Left cardiac atrium (tissue), 4 donors: Measurements from ENCODE around the gene MS4A14. TPM values are rescaled to one million over a fixed set of nuclear protein-coding genes. Genes with fewer than 3 reads are reported as not detected.
"Not testable (repeated sequence)": the region's sequence is repeated elsewhere in the genome, so short reads cannot be mapped to it uniquely, and the experiment has no call there.

Experiments
- ATAC-seq, 2 donors: fragments of 200-7000 bp; cut with Tn5 transposase; one replicate each; pipeline ENCODE4 v1.9.1; 2020; ENCODE audit warnings: mild to moderate bottlenecking in 2 of 2, moderate library complexity in 2 of 2
- DNase-seq: peaks from one replicate; pipeline ENCODE4 v3.0.0-alpha.2; 2020
- intact Hi-C, 2 donors: fragments of 100-400 bp; cut with DNase I; formaldehyde crosslinking; loops; one replicate each; pipeline versions ENCODE4 v1.14.1 to v1.15.1; 2022 to 2023
- total RNA-seq, 2 donors: library from RNA; stranded (reverse); fragmentation: NEBNext Ultra II Directional; extraction: Animal tissue kit (Norgen Biotek cat#: 25700); gene quantifications; one replicate each; pipeline ENCODE4 v1.2.1, GENCODE V29; 2021
- donor health status: DM: no; HTN: yes; CAD: no.
- donor health status: DM: no; HTN: yes; CAD: no; lungs with severe emphysema.
- donor health status: DM: yes; HTN: yes; CAD: no.
- donor health status: Dilated cardiomyopathy.

The MS4A14 gene
- total RNA-seq, 2 donors from 2014 or later, result 1.4 to 1.5 TPM

DNA sequence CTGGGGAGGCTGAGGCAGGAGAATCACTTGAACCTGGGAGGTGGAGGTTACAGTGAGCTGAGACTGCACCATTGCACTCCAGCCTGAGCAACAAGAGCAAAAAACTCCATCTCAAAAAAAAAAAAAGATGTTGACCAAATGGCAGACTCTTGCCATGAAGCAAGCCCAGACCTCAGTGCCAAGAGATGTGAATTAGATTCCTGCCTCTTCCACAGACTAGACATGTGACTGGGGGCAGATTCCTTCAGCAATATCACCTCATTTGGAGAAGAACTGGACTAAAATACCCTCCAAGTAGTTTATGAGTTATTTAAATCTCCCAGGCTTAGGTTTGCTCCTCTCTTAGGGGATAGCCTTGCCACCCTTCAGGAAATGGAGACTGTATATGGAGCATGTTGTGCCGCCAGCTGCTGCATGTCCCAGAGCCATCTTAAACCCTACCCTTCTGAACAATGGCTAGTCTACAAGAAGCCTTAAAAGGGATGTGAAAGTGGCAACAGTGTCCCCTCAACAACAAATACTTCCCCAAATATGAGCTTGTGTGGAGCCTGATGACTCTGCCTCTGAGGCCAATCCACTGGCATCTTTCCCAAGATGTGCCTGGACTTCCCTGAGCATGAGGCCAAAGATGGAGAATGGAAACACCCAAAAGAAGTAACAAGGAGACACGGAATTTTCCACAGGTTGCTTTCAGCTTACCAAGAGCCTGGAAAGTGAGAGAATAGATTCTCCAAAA, 18.7 kb upstream of the MS4A14 start:
- peak; percentile 59 to 80 for ATAC-seq
- DNase-seq, result peak; percentile 41
- intact Hi-C loops, result no loop called here

DNA sequence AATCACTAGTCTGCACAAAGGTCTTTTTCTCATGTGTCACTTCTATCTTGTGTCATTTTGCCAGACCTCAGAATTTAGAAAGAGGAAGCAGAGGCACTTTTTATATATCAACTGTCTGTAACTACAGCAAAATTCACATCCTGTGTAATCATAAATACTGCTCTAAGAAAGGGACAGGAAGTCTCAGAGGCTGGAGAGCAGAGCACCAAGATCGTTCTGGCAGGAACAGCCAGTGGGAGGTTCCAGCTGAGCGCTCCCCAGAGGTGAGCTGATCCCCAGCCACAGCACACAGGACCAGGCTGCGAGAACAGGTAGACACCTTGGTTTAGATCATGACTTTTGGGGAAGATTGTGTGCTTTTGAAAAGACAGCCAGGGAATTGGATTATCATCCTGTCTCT, 17.9 kb upstream of the MS4A14 start, which contains the start of gene MS4A7:
MS4A7 (plus strand) TSS at position 179 of the 400 bp plus-strand sequence. CDS start 4,610 bp downstream, outside the sequence.
- peak; percentile 75 to 87 for ATAC-seq
- no peak for DNase-seq
- intact Hi-C loops, result no loop called here

DNA sequence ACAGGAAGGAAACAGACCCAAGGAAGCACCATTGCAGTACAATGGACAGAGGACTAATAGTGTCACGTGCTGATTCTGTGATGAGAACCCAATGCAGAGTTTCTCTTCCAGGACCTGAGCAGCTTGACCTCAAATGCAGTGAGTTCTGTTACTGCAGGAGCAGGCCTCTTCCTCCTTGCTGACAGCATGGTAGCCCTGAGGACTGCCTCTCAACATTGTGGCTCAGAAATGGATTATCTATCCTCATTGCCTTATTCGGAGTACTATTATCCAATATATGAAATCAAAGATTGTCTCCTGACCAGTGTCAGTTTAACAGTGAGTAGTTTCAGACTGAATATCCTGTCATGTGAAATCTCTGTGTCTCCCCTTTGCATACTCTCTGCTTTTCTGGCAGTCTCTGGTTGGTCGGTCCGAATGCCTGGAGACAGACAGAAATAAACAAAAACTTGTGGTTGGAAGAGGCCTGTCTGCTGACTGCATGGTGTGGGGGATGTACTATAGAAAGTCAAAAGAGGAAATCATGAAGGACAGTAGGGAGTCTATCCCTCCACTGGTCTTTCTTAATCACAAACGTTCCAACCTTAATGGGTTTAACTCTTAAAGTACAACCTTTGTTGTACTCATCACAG, 6.9 kb upstream of the MS4A14 start:
- DNase-seq (no peak), ATAC-seq (peak; percentile 27 to 88)
- intact Hi-C loops, result no loop called here

DNA sequence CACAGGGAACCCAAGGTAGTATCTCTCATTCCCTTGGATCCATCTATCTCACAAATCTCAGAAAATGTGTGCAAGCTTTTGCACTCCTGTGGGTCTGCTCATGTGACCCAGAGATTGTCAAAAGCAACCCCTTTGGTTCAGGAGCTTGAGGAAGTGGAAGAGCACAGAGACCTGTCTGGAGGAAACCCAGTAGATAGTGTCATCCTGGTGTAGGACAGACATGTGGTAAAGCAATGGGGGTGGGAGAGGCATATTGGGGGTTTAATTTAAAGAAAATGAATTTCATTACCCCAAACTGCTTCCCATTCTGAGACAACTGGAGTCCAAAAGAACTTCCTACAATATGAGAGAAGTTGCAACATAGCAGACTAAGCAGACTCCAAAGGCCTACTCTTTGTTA, 5.8 kb upstream of the MS4A14 start:
- intact Hi-C loops, result no loop called here
- no peak for DNase-seq
- ATAC-seq, result peak in 1 of 2 donors; percentile 14

DNA sequence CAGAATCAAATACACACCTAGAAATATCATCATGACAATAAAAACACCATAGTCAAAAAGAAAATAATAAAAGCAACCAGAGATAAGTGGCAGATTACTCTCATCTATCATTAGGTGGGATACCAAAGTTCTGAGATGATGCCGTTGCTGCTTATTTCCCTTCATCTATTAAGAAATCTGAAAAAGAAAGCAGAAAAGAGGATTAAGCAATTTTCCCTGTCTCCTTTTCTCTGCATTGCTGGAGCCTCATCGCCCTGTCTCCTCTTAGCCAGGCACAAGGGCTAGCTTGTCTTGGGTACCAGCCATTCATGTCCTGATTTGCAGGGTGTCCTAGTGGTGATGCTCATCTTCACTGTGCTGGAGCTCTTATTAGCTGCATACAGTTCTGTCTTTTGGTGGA, 3.9 kb upstream of the MS4A14 start:
- DNase-seq (no peak), ATAC-seq (no peak)
- intact Hi-C loops, result no loop called here

DNA sequence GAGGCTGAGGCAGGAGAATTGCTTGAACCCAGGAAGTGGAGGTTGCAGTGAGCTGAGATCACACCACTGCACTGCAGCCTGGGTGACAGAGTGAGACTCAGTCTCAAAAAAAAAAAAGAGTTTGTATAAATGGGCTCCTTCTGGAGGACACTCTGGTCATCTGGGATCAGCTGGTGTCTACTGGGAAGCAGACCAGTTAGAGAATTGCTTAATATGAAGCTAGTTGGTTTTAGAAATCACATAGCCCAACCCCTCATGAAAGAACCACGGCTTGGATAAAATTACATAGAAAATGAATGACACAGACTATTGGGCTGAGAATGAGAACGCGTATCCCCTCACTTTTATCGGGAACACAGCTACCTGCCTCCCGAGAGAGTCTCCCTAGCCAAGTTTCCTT, 3.2 kb upstream of the MS4A14 start:
- intact Hi-C loops, result no loop called here
- DNase-seq (no peak), ATAC-seq (no peak)

DNA sequence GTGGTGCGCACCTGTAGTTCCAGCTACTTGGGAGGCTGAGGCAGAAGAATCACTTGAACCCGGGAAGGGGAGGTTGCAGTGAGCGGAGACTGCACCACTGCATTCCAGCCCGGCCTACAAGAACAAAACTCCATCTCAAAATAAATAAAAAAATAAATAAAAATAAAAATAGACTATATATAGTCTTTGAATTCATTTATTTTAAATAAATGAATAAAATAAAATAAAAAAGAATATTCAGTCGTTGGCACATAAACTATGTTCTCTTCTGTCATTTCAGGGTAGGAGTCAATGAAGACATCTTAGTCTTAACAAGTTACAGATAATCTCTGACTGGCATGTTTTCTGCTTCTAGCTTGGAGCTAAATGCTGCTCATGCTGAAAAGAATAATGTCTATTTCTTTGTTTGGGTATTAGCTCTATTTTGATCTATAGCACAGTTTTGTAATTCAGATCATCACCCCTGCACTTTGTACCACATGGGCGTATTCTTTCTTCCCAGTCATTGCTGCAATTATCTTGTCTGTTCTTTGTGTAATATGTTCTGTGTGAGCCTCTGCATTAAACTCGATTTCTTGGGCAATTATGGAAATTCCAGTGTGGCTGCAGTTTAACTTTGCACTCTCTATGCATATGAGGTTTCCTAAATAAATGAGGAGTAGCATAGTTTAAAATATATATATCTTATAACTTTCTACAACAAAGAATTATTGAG, 1.4 kb upstream of the MS4A14 start:
- no peak for DNase-seq
- intact Hi-C loops, result no loop called here
- ATAC-seq, result no peak

DNA sequence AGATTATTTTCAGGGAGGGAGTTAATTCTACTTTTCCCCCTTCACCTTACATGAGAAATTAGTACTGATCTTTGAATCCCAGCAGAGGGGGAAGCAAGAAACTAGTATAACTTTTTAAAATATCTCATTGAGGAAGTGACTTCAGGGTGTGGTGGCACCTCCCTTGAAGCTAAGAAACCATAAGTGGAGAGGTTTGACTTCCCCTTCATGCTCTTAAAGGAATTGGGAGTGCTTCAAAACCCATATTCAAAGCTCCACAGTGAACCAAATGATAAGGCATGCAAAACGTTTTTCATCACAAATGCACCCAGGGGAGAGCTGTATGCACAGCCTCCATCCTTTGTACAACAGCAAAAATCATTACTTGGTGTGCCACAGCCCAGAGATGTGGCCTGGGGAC, 540 bp downstream of the MS4A14 start:
- peak in 1 of 2 donors; percentile 58 for ATAC-seq
- intact Hi-C loops, result no loop called here
- DNase-seq, result no peak

DNA sequence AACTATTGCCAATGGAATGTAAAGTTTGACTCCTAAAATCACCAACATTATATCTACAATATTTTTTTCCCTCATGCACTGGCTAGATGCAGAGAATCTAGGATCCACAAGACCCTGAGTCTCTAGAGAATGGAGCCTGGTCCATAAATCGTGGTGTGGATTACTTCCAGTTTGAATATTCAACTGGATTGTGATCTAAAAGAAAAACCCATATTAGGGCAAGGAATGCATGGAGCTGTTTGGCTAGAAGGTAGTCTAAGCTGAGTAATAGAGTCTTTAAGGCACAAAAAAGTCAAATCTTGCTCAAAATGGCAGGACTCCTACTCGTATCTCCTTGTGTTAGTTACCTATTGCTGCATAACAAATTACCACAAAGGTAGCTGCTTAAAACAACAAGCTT, 23.8 kb downstream of the MS4A14 start:
- intact Hi-C loops, result no loop called here
- ATAC-seq (no peak), DNase-seq (no peak)

DNA sequence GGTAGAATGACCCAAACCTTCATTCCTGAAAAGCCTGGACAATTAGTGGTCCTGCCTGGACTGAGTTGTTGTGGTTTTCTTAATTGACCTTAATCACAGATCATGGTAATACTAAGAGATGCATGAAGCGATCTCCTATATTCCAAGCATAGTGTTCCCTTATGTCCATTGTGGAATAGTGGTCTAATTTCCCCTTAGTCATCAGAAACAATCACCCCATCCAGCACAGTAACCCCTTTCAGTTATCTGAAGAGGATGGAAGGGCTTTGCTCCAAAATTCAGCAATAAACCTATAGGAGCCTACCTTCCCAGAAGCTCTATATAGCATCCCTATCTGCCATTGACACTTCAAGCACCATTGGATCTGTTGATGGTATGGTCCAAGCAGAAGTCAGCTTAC, 26.4 kb downstream of the MS4A14 start:
- intact Hi-C loops, result no loop called here
- DNase-seq (no peak), ATAC-seq (no peak)

DNA sequence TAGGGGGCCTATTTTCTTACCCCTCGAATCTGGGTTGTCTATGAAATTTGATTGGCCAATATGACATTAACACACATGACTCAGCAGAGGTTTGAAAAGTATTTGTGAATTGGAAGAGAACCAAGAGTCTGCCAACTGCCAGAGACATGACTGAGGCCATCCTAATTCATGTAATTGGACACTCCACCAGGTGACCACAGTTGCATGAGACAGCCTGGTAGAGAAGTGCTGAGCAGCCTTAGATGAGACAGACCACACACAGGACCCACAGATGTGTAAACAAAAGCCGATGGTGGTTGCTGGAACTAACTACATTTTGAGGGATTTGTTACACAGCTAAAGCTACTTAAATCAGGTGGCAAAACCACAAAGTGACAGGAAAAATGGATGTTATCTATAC, 32.3 kb downstream of the MS4A14 start:
- intact Hi-C loops, result no loop called here
- DNase-seq, result no peak
- ATAC-seq, result no peak

DNA sequence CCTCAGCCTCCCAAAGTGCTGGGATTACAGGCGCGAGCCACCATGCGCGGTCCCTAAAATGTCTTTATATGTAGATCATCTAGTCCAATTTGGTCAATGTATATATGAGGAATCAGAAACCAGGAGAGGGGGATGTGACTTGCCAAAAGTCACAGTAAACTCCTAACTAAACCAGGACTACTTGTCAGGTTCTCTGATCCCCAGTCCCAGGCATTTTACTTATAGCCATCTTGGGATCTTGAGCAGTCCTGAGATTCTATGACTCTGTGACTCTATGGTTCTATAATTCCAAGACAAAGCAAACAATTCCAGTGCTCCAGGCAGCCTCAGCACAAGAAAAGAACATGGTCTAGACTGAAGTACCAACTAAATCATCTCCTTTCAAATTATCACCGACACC, 33.0 kb downstream of the MS4A14 start, which contains the start of gene MS4A5:
MS4A5 (plus strand) TSS at position 301 of the 400 bp plus-strand sequence. CDS start 103 bp downstream, outside the sequence.
- DNase-seq (no peak), ATAC-seq (no peak)

DNA sequence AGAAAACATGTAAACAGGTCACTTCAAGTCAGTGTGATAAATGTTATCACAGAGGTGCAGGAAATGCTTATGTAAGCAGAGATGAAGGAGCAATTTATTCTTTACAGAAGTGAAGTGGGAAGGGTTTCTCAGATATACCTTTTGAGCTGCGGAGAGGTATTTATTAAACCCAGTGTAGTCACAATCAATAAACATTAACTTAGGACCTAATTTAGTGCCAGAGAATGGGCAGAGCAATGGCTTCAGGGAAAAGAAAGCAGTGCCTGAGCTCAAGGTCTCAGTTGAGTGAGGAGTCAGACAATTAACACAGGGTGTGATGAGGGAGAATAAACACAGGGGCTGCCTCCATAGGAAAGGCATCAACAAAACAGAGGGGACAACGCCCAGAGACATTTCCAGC, 35.0 kb downstream of the MS4A14 start:
- DNase-seq, result no peak
- no peak for ATAC-seq
- intact Hi-C loops, result no loop called here

More for the DNA sequence above, 33.0 kb downstream of the MS4A14 start, which contains the start of gene MS4A5:
- intact Hi-C loops, result no loop called here

DNA sequence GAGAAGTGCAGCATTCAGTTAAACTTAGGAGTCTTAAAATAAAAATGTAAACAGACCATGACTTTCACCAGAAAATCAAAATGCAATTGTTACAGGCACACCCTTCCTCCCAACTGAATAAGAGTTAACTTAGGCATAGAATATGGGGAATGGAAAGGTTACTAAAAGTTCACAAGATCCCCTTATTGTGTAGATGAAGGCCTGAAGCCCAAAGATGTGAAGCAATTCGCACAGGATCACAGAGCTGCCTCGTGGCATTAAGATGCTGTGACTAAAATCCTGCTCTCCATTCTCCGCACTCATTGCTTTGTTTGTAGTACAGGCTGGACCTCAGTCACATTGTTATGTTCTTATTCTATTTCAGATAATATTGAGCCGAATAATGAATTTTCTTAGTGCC, 37.1 kb downstream of the MS4A14 start:
- DNase-seq, result no peak
- intact Hi-C loops, result no loop called here
- no peak for ATAC-seq

DNA sequence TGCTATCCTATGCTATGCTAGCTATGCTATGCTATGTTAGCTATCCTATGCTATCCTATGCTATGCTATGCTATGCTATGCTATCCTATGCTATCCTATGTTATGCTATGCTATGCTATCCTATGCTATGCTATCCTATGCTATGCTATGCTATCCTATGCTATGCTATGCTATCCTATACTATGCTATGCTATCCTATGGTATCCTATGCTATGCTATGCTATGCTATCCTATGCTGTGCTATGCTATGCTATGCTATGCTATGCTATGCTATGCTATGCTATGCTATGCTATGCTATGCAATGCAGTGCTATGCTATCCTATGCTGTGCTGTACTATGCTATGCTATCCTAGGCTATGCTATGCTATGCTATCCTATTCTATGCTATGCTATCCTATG, 50.8 kb downstream of the MS4A14 start:
- no peak for DNase-seq
- ATAC-seq, result no peak
- intact Hi-C loops, result no loop called here

DNA sequence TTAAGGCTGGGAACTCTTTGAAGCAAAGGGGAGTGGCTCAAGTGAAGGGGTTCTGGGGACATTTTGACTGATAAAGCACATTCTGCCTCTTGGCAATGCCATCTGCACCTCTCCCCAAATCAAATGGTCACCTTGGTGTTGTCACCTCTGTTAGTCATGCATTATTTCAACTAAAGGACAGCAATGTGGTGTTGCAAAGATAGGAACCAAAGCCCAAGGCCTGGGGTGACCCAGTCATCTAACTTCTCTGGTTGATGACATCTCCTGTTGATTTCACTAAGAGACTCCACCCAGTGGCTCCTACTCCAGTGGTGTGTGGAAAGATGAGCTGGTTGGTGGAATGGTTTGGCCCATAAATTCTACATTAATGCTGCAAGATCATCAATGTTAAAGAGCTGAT, 51.6 kb downstream of the MS4A14 start:
- intact Hi-C loops, result no loop called here
- no peak for DNase-seq
- ATAC-seq, result no peak

DNA sequence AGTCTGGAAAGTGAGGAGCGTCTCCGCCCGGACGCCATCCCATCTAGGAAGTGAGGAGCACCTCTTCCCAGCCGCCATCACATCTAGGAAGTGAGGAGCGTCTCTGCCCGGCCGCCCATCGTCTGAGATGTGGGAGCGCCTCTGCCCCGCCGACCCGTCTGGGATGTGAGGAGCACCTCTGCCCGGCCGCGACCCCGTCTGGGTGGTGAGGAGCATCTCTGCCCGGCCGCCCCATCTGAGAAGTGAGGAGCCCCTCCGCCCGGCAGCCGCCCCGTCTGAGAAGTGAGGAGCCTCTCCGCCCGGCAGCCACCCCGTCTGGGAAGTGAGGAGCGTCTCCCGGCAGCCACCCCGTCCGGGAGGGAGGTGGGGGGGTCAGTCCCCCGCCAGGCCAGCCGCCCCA, 54.9 kb downstream of the MS4A14 start:
- intact Hi-C loops, ATAC-seq, DNase-seq: not testable (repeated sequence)

DNA sequence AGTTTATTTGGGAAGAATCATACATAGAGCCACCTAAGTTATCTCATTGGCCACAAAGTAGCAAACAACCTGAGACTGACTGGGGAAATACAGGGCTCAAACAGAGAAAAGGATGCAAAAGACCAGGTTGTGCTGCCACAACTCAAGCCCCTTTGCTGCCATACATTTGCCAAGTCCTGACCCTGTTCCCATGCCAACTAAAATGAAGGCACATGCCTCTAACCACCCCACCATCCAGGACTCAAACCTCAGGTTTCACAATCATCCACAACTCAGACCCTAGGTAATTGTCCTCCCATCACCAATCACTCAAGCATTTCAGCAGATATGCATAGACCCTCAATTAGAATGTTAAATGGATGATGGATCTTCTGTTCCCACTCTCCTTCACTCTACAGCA, 58.0 kb downstream of the MS4A14 start:
- ATAC-seq (no peak), DNase-seq (no peak)
- intact Hi-C loops, result no loop called here

DNA sequence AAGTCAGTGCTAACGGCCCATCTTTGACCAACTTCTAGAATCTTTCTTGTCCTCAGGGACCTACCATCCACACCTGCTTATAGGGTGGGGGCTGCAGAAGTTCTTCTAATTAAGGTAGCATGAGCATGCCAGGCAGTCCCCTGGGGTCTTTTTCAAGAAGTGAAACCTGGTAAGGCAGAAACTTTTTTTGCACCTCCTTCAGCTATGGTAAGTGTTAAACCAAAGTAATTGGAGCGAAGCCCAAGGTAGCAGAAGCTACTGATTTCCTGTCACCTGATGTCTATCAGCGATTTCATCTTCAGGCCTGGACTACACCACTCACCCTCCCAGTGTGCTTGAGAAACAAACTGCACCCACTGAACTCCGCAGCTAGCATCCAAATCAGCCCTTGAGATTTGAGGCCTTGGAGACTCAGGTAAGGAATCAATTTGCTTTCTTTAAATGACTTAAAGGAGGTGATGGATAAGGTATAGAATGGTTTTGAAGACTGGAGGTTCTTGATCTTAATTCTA, 59.3 kb downstream of the MS4A14 start, which contains the start of gene MS4A1:
MS4A1 (plus strand) TSS at position 317 of the 512 bp plus-strand sequence. CDS start 6,528 bp downstream, outside the sequence.
- DNase-seq (no peak), ATAC-seq (peak in 1 of 2 donors; percentile 38)
- intact Hi-C loops, result no loop called here

DNA sequence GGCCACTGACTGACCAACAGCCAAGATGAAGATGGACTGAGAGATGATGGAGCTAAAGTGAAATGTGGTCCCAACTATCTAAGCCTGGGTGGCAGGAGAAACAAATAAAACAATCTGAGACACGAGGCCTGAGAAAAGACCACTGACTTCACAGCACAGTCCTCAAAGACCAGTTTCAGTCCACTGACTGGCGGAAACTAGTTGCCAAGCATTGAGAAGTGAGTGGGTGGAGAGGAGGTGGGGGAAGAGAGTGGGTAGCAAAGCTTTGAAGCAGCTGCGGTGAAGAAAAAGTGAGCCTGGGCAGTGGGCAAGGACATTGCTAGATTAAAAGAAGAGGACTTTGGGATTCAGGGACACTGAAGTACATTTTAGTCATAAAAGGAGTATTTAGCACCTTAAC, 61.3 kb downstream of the MS4A14 start:
- no peak for ATAC-seq
- DNase-seq, result no peak
- intact Hi-C loops, result no loop called here
